Suprapubic skin (tissue), 4 donors: ENCODE data around the gene COL23A1.

ENCODE experiments used
- EP300 ChIP-seq: sonication (generic); formaldehyde crosslinking; IDR thresholded peaks from one replicate; pipeline ENCODE4 v1.6.1; 2017; ENCODE audit warnings: antibody characterized with exemption
- POLR2A ChIP-seq, 2 donors: fragments of 450-650 bp; IDR thresholded peaks; one replicate each; pipeline ENCODE4 v1.6.1; 2017; ENCODE audit warnings: antibody characterized with exemption in 2 of 2, mild to moderate bottlenecking in 2 of 2, moderate library complexity in 2 of 2
- POLR2AphosphoS5 ChIP-seq, 3 donors: sonication (generic); formaldehyde crosslinking; IDR thresholded peaks; one replicate each; pipeline ENCODE4 v1.6.1; 2017; ENCODE audit warnings: antibody characterized with exemption in 3 of 3
- TF ChIP-seq, protein P1 (sequence below), 2 donors: fragments of 200-600 bp in 1 of 2; fragments of 450-650 bp in 1 of 2; sonication (generic) in 1 of 2; IDR thresholded peaks; one replicate each; pipeline ENCODE4 v1.5.1; 2016 to 2019; ENCODE audit warnings: antibody characterized with exemption in 2 of 2, mild to moderate bottlenecking in 1 of 2, moderate library complexity in 1 of 2

DNA sequence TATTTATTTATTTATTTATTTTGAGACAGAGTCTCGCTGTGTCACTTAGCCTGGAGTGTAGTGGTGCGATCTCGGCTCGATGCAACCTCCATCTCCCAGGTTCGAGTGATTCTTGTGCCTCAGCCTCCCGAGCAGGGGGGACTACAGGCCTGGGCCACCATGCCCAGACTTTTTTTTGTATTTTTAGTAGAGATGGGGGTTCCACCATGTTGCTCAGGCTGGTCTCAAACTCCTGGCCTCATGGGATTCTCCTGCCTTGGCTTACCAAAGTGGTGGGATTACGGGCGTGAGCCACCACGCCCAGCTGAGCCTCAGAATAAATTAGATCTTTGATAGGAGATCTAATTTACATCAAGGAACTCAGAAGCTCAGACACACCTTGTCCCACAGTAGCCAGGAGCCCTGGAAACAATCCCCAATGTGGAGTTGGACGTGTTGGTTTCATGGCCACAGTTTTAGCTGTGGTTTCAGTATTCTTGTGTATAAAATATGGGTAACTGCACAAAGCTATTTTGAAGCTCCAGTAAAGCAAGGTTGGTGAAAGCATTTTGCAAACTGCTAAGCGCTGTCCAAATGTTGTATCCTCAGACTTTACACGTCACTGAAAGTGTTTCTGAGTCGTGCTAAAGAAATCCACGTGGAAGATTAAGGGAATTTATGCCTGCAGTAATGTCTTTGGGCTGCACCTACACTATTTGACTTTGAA is 388.8 kb downstream of the COL23A1 start:
- TF ChIP-seq, protein P1, sequence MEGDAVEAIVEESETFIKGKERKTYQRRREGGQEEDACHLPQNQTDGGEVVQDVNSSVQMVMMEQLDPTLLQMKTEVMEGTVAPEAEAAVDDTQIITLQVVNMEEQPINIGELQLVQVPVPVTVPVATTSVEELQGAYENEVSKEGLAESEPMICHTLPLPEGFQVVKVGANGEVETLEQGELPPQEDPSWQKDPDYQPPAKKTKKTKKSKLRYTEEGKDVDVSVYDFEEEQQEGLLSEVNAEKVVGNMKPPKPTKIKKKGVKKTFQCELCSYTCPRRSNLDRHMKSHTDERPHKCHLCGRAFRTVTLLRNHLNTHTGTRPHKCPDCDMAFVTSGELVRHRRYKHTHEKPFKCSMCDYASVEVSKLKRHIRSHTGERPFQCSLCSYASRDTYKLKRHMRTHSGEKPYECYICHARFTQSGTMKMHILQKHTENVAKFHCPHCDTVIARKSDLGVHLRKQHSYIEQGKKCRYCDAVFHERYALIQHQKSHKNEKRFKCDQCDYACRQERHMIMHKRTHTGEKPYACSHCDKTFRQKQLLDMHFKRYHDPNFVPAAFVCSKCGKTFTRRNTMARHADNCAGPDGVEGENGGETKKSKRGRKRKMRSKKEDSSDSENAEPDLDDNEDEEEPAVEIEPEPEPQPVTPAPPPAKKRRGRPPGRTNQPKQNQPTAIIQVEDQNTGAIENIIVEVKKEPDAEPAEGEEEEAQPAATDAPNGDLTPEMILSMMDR (IDR thresholded peaks at IDR 0.05): no peak
- TF ChIP-seq EP300 (no peak), POLR2AphosphoS5 (IDR thresholded peaks at IDR 0.05) (no peak), POLR2A (IDR thresholded peaks at IDR 0.05) (no peak)
